HUES64 (cell line): ENCODE data around the gene AFAP1. TPM values are rescaled to one million over a fixed set of nuclear protein-coding genes. Genes with fewer than 3 reads are reported as not detected.
A peak's percentile ranks its signal among the peaks of the same experiment; 100 is the strongest.

Experiments
- H3K27ac ChIP-seq: 2 replicates; pipeline ENCODE4 v1.7.0; 2013; ENCODE audit warnings: low read depth, low read length, inconsistent platforms
- H3K27me3 ChIP-seq: 2 replicates; pipeline ENCODE4 v1.6.1; 2013; ENCODE audit warnings: mild to moderate bottlenecking, low read length; ENCODE audit not compliant: insufficient read depth
- H3K36me3 ChIP-seq: 2 replicates; pipeline ENCODE4 v1.6.1; 2013; ENCODE audit warnings: mild to moderate bottlenecking, low read length; ENCODE audit not compliant: insufficient read depth
- H3K4me1 ChIP-seq: 2 replicates; pipeline ENCODE4 v1.6.1; 2013; ENCODE audit warnings: mild to moderate bottlenecking, low read length, moderate library complexity; ENCODE audit not compliant: insufficient read depth
- H3K4me3 ChIP-seq: 2 replicates; pipeline ENCODE4 v1.5.1; 2013; ENCODE audit warnings: mild to moderate bottlenecking, low read length, moderate library complexity
- H3K9ac ChIP-seq: 2 replicates; pipeline ENCODE4 v1.6.1; 2013; ENCODE audit warnings: mild to moderate bottlenecking, low read depth, low read length
- H3K9me3 ChIP-seq: 2 replicates; pipeline ENCODE4 v1.6.1; 2013; ENCODE audit warnings: low read depth, low read length; ENCODE audit not compliant: insufficient read depth
- WGBS: fragments of 150-250, 120-280 bp; methylation state at CpG from one replicate; pipeline ENCODE4 v1.1.7; 2013; ENCODE audit warnings: missing lambda C conversion rate; 5-methylcytosine and 5-hydroxymethylcytosine counted together
- polyA plus RNA-seq, 2 experiments: library from polyadenylated mRNA; stranded (reverse); fragments of 50-300 nt; gene quantifications; one replicate each; pipeline ENCODE4 v1.2.3, GENCODE V29; 2013

The AFAP1 gene, protein sequence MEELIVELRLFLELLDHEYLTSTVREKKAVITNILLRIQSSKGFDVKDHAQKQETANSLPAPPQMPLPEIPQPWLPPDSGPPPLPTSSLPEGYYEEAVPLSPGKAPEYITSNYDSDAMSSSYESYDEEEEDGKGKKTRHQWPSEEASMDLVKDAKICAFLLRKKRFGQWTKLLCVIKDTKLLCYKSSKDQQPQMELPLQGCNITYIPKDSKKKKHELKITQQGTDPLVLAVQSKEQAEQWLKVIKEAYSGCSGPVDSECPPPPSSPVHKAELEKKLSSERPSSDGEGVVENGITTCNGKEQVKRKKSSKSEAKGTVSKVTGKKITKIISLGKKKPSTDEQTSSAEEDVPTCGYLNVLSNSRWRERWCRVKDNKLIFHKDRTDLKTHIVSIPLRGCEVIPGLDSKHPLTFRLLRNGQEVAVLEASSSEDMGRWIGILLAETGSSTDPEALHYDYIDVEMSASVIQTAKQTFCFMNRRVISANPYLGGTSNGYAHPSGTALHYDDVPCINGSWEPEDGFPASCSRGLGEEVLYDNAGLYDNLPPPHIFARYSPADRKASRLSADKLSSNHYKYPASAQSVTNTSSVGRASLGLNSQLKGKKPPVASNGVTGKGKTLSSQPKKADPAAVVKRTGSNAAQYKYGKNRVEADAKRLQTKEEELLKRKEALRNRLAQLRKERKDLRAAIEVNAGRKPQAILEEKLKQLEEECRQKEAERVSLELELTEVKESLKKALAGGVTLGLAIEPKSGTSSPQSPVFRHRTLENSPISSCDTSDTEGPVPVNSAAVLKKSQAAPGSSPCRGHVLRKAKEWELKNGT
- 6.5 TPM for polyA plus RNA-seq (2013, experiment 1 of 2)
- polyA plus RNA-seq (2013, experiment 2 of 2) = 8.5 TPM

DNA sequence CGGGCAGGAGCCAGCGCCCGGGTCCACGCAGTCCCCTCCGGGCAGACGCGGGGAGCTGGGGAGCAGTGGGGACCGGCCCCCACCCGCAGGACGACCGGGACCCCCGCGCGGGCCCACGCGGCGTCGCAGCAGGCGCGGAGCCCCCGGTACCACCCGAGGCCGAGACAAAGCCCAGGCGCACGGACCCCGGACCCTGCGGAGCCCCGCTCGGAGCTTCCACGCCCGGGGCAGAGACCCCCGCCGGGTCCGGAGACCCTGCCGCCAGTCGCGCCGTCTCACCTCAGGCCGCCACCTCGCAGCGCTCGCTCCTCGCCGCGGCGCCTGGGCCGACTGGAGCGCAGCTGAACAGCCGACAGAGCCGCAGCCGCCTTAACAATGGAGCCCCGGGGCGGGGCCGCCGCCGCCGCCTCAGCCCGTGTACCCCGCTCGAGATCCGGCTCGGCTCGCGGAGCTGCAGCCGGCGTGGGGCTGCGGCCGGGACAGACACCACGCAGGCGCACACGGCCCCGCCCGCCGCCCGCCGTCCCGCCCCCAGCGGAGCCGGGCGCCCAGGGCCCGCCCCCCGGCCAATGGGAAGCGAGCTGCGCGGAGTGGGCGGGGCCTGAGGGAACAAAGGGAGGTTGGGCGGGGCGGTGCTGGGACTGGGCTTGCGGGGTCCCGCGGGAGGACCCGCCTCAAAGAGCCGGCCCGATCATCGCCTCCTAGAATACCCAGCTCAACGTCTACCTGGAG, at the start of gene AFAP1:
TSS of gene AFAP1 (minus strand) at position 485 of the 732 bp plus-strand sequence. CDS start 67,783 bp downstream, outside the sequence.
- under 1% methylated on average over 96 of the region's 96 CpGs for WGBS
- H3K4me1 ChIP-seq = peaks cover 12% of the 10 kb centered on the region
- peaks cover 12% of the 10 kb centered on the region; the same call in 1 of the 2 replicates for H3K27me3 ChIP-seq
- peak within 1 kb of the TSS; percentile 74 for H3K4me3 ChIP-seq
- no peaks in the 10 kb centered on the region for H3K9me3 ChIP-seq
- peak within 1 kb of the TSS; percentile 68 for H3K9ac ChIP-seq
- H3K27ac ChIP-seq = peak within 1 kb of the TSS; percentile 25; the same call in 1 of the 2 replicates
- H3K36me3 ChIP-seq = no peaks in the 10 kb centered on the region

DNA sequence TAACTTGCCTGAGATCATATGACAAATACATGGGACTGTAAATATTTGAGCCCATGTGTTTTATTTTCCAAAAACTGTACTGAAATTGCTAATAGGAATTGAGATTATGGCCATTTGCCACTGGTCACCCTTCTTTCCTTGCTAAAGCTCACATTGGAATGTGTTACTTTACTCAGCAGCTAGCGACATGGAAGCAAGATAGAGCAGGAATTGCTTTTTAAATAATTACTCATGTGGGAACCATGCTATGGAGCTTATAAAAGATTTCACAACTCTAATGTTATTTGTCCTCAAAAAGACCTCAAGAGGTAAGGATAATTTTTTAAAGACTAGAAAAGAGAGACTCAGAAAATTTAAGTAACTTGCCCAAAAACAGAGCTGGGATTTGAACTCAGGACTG, 48.8 kb upstream of the AFAP1 start:
- Histone ChIP-seq H3K36me3 (no peaks in the 10 kb centered on the region), H3K9me3 (no peaks in the 10 kb centered on the region), H3K4me3 (no peak overlapping the region), H3K4me1 (no peaks in the 10 kb centered on the region; the same call in 1 of the 2 replicates), H3K27me3 (no peaks in the 10 kb centered on the region), H3K27ac (no peak overlapping the region), H3K9ac (no peak overlapping the region)
- WGBS = no CpG with 5 or more reads among the region's 1 CpG

DNA sequence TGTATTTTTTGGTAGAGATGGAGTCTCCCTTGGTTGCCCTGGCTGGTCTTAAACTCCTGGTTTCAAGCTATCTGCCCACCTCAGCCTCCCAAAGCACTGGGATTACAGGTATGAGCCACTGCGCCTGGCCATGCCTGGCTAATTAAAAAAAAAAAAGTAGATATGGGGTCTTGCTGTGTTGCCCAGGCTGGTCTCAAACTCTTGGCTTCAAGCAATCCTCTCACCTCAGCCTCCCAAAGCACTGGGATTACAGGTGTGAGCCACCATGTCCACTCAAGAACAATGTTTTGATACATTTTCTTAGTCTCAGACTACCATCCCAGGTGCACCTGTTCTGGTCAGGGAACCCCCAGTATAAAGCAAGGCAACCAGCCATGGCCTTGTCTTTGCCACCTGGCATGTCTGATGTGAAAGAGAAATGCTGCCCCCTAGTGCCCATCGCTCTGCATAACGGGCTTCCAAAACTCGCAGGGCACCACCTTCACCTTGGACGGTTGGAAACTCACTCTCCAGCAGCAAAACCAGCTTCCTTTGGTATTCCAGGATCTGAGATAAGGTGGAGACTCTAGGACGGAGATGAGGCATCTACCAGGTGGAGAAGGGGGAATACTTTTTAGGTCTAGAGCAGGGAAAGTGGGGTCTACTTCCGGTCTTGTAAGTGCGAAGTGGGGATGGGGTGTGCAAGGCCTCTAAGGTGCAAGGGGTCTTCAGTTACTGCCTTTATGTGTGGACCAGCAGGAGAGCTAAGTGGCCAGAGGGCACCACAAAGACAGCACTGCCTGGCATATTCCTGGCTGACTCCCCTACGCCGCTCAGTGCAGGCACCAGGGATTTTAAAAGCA, 47.7 kb upstream of the AFAP1 start:
- no peaks in the 10 kb centered on the region; the same call in 1 of the 2 replicates for H3K4me1 ChIP-seq
- no peaks in the 10 kb centered on the region for H3K36me3 ChIP-seq
- H3K27ac ChIP-seq = no peak overlapping the region
- H3K9me3 ChIP-seq = no peaks in the 10 kb centered on the region
- WGBS = 52% methylated on average over 10 of the region's 10 CpGs
- no peak overlapping the region for H3K9ac ChIP-seq
- H3K27me3 ChIP-seq = no peaks in the 10 kb centered on the region
- H3K4me3 ChIP-seq = no peak overlapping the region

DNA sequence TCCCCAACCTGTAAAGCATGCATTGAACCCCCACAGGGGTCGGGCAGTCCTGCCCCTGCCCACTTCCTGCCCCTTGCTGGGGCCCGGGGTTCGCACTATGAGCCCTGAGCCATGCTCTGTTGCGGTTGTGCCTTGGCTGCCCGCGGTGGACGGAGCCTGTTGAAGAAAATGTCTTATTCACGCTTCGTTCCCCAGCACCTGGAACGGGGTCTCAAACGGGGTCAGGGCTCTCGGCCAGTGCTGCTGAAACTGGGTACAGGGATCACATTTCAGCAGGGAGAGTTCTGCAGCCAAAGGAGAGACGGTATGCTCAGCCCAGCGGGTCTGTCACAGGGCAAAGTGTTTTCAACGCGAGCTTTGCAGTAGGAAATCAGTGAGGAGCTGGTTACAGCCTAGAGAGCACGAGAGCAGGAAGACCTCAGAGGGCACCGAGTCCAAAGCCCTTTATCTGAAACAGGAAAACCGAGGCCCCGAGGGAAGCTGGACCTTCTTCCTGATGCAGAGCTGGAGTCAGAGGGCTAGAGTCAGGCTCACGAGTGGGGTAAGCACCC, 46.3 kb upstream of the AFAP1 start:
- H3K27ac ChIP-seq = no peak overlapping the region

DNA sequence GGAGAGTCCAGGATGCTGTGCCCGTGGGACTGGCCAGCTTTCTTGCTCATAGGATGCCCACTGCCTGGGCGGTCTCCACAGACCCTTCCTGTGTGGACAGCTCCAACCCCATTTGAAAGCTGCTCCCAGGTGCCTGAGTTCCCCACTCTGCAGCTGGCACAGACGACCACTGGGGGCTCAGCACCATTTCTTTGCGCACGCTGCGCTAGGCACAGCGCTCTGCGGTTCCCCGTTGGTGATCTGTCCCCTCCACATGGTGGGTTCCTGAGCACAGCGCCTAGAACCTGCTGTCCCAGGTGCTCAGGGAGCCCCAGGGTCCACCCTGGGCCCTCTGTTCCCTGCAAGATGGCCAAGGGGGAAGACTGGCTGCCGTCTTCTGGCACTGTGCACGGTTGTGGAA, 45.4 kb upstream of the AFAP1 start:
- Histone ChIP-seq H3K27me3 (no peaks in the 10 kb centered on the region), H3K9me3 (no peaks in the 10 kb centered on the region), H3K27ac (no peak overlapping the region), H3K4me3 (no peak overlapping the region), H3K36me3 (no peaks in the 10 kb centered on the region), H3K9ac (no peak overlapping the region), H3K4me1 (peaks cover 2% of the 10 kb centered on the region)
- WGBS = 93% methylated on average over 12 of the region's 12 CpGs

More for the DNA sequence above, 46.3 kb upstream of the AFAP1 start:
- Histone ChIP-seq H3K9me3 (no peaks in the 10 kb centered on the region), H3K27me3 (no peaks in the 10 kb centered on the region), H3K36me3 (no peaks in the 10 kb centered on the region), H3K4me1 (no peaks in the 10 kb centered on the region; the same call in 1 of the 2 replicates), H3K4me3 (no peak overlapping the region), H3K9ac (no peak overlapping the region)
- WGBS = 75% methylated on average over 21 of the region's 21 CpGs

DNA sequence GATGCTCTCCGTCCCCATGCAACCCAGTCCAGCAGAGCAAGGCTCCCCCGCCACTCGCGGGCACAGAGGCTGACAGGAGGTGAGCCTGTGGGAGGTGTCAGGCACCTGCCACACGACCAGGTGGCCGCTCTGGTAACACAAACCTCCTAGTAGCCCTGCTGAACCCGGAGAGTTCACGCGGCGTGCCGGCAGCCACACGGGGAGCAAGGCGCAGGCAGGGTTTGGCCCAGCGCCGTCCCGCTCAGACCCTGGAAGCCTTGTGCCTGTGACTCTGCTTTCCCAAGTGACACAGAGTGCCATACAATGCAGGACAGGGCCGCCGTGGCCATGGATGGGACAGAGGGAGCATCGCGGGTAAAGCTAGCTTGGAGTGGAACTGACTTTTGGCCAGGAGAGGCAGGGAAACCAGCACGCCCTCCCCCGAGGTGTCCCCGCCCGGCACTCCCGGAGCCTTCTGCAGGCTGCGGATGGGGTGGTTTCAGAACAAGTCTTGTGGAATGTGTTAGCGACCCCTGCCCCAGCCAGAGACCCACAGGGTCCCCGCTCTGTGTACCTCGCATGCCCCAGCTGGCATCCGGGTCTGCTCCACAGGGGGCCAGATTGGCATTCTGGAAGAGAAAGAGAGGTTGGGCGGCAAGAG, 44.7 kb upstream of the AFAP1 start:
- WGBS = 89% methylated on average over 31 of the region's 31 CpGs
- Histone ChIP-seq H3K9ac (no peak overlapping the region), H3K27me3 (no peaks in the 10 kb centered on the region), H3K36me3 (no peaks in the 10 kb centered on the region), H3K4me3 (no peak overlapping the region), H3K9me3 (no peaks in the 10 kb centered on the region), H3K27ac (no peak overlapping the region), H3K4me1 (peaks cover 9% of the 10 kb centered on the region)

DNA sequence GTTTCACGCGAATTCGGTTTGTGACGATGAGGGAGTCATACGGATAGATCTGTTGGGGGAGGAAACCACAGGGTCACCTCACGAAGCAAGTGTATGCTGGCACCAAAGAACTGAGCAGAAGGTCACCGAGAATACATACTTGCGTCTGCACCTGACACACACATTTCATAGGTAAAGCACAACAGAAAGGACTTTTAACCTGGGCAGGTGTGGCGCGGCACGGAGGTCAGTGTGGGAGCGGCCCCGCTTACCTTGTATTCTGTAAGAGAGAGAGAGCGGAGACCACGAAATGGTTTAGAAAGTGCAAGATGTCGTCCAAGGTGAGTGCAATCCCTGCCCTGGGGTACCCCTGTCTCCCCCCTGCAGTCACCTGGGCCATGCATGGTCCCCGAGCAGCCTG, 43.6 kb upstream of the AFAP1 start:
- no peaks in the 10 kb centered on the region for H3K27me3 ChIP-seq
- H3K9me3 ChIP-seq = no peaks in the 10 kb centered on the region
- no peak overlapping the region for H3K27ac ChIP-seq
- WGBS = 94% methylated on average over 17 of the region's 17 CpGs
- H3K36me3 ChIP-seq = no peaks in the 10 kb centered on the region
- no peak overlapping the region for H3K9ac ChIP-seq
- peaks cover 19% of the 10 kb centered on the region for H3K4me1 ChIP-seq
- no peak overlapping the region for H3K4me3 ChIP-seq

DNA sequence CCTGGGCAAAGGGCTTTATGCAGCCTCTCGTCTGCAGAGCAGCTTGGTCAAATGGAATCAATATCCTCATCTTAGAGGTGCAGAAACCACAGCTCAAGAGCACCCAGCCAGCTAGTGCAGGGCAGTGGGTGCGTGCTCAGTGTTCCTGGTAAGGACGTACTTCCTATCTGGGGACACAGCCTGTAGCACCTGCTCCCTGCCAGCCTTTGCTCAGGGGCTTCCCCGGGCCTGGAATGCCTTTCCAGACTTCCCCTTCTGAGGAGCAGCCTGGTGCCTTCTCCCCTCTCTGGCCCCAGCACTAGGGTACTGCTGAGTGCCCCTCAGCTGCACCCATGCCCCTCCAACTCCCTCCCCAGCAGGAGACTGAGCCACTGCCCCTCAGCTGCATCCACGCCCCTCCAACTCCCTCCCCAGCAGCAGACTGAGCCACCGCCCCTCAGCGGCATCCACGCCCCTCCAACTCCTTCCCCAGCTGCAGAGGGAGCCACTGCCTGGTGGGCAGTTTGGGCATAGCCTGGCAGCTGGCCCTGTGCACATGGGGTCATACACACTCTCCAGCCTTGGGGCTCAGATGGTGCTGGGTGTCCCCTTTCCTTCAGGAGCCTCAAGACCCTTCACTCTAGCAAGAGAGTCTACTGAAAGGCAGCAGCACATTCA, 42.2 kb upstream of the AFAP1 start:
- Histone ChIP-seq H3K36me3 (no peaks in the 10 kb centered on the region), H3K9me3 (no peaks in the 10 kb centered on the region), H3K27me3 (no peaks in the 10 kb centered on the region), H3K4me3 (no peak overlapping the region), H3K4me1 (peaks cover 23% of the 10 kb centered on the region), H3K9ac (no peak overlapping the region), H3K27ac (no peak overlapping the region)
- WGBS = 89% methylated on average over 8 of the region's 8 CpGs

DNA sequence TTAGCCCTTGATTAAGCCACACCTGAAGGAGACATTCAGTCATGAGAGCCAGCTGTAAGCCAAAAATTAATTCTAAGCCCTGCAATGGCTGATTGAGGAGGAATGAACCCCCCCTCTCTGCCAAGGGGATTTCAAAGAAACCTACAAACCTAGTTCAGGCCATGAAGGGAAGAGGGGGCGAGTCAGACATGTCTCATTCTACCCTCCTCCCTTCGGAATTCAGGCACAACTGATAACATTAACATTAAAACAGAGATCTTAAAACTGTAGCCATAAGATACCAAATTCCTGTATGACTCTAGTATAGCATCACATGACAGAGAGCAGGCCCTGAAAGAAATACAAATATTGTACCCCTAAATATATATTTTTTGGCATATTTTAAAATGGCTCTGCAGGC, 40.4 kb upstream of the AFAP1 start:
- H3K36me3 ChIP-seq = no peaks in the 10 kb centered on the region
- H3K9me3 ChIP-seq = no peaks in the 10 kb centered on the region
- WGBS = 71% methylated on average over 2 of the region's 2 CpGs
- 0 out of 2 replicates have a peak overlapping the region, but pooled peaks have one; percentile 17 for H3K9ac ChIP-seq
- no peak overlapping the region for H3K4me3 ChIP-seq
- peaks cover 23% of the 10 kb centered on the region for H3K4me1 ChIP-seq
- H3K27me3 ChIP-seq = no peaks in the 10 kb centered on the region
- peak overlapping the region; percentile 39; the same call in 1 of the 2 replicates for H3K27ac ChIP-seq
